Activated CD8-positive, alpha-beta memory T cell treated with anti-CD3 and anti-CD28 coated beads, Interleukin-2, amount 50 U/mL, for 4 hours (primary cell): ENCODE measurements around the gene FTH1.
"Not testable (repeated sequence)": the region's sequence is repeated elsewhere in the genome, so short reads cannot be mapped to it uniquely, and the experiment has no call there.

Source experiments
- DNase-seq: peaks from one replicate; pipeline ENCODE4 v3.0.0-alpha.2; 2020

Gene FTH1

DNA sequence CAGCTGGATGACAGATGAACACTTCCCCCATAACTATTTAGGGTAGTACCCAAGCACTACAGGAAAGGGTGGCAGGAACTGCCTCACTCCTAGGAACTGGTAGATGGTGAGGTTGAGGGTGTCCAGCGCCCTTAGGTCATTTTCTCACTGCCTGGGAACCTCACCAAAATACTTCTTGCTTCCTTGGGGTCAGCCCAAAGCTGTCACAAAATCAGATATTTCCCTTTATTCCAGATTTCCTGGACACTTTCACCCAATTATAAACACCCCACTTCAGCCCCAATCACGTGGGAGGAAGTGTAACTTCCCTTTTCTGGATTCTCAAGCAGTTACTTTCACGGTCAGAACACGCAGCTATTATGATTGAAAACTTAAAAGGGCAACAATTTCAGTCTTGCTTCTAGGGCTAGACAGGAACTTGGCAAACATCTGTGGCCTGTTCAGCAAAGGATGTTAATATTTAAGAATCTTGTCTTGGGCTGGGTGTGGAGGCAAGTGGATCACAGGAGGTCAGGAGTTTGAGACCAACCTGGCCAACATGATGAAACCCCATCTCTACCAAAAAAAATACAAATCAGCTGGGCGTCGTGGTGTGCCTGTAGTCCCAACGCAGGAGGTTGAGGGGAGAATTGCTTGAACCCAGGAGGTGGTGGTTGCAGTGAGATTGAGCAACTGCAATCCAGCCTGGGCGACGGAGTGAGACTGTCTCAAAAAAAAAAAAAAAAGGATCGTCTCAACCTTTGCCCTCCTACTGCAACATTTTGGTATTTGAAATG is 4.0 kb downstream of the FTH1 start:
- DNase-seq: no peak

DNA sequence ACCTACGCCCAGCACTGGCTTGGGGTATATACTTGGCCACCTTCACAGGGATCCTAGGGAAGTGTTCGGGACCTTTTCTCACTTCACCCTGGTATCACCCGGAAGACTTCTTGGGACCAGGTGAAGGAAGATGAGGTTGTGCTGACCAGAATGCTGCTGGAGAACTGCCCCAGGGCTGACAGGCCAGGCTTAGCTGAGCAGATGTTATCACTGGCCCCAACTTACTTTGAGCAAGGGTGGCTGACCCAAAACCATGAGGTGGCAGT is 4.5 kb downstream of the FTH1 start:
- DNase-seq: no peak

DNA sequence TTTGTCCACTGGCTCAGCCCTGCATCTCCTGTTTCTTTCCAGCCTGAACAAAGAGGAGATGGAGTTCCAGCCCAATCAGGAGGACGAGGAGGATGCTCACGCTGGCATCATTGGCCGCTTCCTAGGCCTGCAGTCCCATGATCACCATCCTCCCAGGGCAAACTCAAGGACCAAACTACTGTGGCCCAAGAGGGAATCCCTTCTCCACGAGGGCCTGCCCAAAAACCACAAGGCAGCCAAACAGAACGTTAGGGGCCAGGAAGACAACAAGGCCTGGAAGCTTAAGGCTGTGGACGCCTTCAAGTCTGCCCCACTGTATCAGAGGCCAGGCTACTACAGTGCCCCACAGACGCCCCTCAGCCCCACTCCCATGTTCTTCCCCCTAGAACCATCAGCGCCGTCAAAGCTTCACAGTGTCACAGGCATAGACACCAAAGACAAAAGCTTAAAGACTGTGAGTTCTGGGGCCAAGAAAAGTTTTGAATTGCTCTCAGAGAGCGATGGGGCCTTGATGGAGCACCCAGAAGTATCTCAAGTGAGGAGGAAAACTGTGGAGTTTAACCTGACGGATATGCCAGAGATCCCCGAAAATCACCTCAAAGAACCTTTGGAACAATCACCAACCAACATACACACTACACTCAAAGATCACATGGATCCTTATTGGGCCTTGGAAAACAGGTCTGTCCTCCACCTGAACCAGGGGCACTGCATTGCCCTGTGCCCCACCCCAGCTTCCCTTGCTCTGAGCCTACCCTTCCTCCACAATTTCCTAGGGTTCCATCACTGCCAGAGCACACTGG is 5.0 kb downstream of the FTH1 start:
- no peak for DNase-seq

DNA sequence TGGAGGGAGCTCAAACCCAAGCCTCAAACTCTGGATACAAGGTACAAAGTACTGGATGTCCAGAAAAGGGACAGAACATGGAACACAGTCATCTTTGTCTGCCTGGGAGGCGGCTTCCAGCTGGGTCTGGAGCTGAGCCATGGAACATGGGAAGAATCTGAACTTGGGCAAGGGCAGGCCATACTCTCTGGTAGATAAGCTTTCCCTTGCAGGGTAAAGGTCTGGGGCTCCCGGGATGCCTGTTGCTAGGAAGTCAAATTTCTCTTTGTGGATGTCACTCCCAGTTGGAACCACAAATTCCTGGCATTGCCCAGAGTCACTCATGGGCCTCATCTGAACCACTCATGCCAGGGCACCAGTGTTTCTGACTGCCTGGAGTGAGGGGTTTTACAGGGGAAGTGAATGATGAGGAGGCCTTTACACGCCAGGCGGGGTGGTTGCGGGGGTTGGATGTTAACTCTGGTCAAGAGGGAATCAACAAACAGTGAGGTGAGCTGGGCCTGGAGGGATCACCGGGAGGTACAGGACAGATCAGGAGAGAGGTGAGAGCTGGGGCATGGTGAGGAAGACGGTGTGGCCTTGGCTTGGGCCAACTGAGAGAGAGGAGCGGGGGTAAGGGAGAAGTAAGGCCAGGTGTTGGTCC is 5.7 kb downstream of the FTH1 start:
- DNase-seq: no peak

DNA sequence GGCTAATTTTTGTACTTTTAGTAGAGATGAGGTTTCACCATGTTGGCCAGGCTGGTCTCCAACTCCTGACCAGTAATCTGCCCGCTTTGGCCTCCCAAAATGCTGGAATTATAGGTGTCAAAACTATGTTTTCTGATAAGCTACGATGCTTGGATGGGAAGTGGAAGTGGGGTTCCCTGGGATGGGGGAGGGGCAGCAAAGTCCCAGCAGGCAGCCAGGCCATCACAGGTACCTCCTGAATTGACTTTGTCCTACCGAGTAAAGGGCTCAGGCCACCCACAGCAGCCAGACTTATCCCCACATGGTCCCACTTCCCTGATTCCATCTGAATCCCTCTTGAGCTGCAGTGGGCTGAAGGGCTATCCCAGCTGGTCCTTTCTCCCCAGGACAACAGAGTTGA is 6.9 kb downstream of the FTH1 start:
- no peak for DNase-seq

DNA sequence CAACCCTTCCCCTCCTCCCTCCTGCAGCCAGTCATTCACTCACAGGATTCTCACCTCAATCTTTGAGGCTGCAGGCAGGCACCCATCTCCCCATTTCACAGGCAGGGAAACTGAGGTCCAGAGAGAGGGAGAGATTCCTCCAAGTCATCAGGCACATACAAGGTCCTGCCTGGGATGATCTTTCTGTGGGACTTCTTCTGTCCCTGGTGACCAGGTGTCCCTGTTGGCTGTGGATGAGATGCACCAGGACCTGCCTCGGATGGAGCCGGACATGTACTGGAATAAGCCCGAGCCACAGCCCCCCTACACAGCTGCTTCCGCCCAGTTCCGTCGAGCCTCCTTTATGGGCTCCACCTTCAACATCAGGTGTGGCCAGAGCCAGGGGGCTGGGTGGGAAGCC is 7.8 kb downstream of the FTH1 start:
- DNase-seq: no peak

DNA sequence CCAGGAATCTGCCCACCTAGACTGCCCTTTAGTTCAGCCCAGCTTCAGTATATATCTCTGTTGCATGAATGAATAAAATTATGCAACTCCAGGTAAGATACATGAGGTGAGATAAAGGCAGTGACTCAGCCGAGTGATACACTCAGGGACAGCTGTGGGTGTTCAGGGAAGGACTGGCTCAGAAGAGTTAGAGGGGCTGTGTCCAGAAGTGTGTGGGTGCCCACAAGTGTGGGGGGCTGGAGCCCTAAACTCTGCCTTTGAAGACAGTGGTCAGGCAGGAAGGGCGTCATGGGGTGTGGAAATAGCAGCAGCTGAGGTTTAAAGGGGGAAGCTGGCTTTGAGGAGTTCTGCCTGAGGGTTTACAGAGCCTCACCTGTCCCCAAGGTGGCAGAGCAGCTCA is 8.3 kb downstream of the FTH1 start:
- no peak for DNase-seq

DNA sequence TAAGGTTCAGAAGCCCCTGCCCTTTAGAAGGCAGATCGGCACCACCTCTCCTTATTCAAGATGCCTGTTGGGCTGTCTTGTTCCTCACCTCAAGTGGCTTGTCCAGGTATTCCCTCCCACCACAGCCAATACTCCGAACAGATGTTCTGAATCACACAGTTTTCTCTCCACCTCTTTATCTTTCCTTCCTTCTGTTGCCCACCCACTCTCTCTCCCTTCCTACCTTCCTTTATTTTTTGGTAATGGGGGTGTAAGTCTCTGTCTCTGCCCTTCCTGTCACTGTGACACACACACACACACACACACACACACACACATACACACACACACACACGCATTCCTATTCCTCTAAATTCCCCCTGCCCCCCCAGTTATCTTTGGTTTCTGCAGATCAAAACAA is 8.8 kb downstream of the FTH1 start:
- DNase-seq: no peak

DNA sequence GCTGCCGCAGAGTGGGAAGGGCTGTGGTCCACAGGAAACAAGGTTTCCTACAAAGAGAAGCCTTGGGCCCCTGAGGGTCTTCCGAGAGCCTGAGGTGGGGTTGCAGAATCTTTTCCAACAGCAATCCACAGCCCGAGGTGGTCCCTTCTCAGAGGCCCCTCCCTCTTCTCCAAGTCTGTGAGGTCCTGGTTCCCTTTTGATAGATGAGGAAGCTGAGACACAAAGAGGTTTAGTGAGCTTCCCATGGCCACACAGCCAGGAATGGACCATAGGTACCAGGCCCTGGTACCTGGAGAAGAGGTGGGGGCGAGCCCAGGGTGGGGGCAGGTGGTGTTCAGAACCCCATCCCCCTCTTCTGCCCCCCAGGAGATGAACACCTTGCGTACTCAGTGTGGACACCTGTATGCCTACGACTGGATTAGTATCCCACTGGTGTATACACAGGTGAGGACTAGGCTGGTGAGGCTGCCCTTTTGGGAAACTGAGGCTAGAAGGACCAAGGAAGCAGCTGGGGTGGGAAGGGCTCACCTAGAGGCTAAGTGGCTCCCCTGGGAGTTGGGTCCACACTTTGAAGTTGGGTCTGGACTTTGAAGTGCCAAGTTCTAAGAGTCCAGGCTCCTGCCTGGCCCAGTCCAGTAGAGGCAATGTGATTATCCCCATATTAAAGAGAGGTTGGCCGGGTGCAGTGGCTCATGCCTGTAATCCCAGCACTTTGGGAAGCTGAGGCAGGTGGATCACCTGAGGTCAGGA is 10.2 kb downstream of the FTH1 start:
- no peak for DNase-seq

DNA sequence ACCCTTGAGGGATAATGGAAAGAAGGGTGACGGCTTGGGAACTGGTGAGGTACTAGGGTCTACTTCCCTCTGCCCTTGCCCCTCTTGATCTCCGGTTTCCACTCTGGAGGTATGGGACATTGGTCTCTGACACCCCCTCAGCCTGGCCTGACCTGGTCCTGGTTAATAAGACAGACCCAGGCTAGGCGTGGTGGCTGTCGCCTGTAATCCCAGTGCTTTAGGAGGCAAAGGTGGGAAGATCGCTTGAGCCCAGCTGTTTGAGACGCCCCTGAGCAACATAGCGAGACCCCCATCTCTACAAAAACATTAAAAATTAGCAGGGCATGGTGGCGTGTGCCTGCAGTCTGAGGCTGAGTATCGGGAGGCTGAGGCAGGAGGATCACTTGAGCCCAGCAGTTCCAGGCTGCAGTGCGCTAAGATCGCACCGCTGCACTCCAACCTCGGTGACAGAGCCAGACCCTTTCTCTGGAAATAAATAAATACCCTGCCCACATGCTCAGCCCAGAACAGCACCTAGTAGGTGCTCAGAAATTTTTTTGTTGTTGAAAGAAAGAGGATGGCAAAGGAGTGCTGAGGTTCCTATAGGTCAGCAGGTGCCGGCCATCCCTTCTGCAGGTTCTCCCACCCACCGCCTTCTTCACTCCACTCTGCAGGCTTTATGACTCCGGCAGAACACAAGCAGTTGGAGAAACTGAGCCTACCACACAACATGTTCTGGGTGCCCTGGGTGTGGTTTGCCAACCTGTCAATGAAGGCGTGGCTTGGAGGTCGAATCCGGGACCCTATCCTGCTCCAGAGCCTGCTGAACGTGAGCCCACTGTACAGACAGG is 11.0 kb downstream of the FTH1 start:
- DNase-seq: no peak

DNA sequence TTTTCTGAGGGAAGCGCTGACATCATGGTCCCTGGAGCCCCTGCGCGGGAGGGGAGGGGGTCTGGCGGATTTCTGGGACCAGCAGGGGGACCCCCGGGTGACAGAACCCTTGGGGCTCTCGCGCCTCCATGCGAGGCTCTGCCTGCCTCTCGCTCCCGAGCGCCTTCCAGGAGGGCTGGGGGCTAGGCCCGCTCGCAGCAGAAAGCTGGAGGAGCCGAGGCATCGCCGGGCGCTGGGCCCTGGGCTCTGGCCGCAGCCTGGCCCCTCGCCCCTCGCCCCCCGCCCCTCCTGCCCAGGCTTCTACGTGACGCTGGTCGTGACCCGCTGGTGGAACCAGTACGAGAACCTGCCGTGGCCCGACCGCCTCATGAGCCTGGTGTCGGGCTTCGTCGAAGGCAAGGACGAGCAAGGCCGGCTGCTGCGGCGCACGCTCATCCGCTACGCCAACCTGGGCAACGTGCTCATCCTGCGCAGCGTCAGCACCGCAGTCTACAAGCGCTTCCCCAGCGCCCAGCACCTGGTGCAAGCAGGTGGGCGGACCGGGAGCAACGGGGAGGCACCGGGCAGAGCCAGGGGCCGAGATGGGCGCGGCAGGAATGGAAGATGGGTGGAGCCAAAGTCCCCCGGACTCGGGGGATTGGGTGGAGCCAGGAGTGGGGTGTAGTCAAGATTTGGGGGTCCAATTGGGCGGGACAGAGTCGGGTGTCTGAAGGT is 11.9 kb downstream of the FTH1 start:
- no peak for DNase-seq

DNA sequence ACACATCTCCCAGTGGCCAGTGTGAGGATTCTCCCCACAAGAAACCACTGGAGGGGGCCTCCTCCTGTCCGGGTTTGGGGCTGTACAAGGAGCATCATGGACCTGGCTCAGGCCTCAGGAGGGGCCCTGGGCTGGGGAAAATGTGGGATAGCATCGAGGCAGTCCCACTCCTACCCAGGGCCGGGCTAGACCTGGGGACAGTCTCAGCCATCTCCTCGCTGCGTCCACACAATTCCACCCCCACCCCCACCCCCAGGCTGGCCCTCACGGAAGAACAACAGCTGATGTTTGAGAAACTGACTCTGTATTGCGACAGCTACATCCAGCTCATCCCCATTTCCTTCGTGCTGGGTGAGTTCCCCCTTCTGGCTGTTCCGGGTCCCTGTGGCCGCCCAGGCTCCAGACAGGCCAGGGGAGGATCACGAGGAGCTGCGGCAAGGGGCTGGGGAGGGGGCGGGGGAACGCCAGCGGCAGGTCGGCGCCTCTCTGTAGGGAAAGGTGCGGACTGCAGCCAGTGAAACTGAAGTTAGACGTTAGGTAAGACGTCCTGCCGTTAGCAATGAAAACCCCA is 12.5 kb downstream of the FTH1 start:
- no peak for DNase-seq

DNA sequence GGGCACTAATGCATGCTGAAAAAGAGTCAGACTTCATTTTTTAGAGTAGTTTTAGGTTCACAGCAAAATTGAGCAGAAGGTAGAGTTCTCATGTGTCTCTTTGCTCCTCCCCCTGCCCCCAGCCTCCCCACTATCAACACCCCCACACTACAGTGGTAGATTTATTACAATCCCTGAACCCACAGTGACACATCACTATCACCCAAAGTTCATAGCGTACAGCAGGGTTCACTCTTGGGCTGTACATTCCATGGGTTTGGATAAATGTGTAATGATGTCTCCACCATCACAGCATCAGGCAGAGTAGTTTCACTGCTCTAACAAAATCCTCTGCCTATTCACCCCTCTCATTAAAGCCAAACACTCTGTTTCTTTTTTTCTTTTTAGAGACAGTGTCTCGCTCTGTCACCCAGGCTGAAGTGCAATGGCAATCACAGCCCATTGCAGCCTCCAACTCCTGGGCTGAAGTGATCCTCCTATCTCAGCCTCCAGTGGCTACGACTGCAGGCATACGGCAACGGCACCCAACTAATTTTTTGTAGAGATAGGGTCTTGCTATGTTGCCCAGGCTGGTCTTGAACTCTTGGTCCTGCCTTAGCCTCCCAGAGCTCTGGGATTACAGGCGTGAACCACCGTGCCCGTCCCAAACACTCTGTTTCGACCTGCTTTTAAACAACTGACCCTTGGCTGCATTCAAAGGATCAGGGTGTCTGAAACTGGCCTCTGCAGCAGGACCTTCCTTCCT is 13.2 kb downstream of the FTH1 start:
- DNase-seq: no peak

DNA sequence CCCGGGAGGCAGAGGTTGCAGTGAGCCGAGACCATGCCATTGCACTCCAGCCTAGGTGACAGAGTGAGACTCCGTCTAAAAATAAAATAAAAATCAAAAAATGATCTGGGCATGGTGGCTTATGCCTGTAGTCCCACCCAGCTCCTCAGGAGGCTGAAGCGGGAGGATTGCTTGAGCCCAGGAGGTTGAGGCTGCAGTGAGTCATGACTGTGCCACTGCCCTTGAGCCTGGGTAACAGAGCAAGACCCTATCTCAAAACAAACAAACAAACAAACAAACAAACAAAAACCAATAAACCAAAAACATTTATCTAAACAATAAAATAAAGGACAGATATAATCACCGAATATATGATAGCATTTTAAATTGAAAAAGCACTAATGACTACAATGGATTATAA is 13.8 kb downstream of the FTH1 start:
- not testable (repeated sequence) for DNase-seq

DNA sequence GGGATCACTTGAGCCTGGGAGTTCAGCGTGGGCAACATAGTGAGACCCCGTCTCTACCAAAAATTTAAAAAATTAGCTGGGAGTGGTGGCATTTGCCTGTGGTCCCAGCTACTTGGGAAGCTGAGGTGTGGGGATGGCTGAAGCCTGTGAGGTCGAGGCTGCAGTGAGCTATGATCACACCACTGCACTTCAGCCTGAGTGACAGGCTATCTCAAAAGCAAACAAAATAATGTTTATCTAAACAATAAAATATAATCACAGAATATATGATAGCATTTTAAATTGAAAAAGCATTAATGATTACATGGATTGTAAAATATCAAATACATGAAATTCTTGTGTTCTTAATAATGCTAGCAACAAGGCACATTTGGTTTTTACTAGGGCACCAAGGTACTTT is 14.6 kb downstream of the FTH1 start:
- DNase-seq: no peak

DNA sequence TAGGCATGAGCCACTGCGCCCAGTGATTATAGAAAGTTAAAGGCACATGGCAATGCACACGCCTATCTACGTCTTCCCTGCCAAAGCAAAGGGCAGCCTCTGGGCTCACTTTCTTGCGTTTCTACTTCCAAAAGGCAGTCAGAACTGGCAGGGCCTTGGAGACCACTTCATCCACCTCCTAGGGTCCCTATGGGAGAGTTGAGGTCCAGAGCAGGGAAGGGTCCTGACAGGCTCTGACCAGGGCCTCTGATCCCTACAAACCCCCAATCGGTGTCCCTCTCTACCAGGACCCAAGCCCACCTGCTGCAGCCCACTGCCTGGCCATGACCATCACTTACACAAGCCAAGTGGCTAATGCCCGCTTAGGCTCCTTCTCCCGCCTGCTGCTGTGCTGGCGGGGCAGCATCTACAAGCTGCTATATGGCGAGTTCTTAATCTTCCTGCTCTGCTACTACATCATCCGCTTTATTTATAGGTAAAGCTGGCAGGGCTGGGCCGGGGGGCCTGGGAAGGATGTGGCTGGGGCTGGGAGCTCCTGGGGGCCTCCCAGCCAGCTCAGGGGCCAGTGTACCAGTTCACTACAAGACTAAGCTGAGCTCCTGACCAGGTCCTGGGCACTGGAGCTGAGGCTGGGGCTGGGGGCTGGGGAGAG is 15.8 kb downstream of the FTH1 start:
- no peak for DNase-seq

DNA sequence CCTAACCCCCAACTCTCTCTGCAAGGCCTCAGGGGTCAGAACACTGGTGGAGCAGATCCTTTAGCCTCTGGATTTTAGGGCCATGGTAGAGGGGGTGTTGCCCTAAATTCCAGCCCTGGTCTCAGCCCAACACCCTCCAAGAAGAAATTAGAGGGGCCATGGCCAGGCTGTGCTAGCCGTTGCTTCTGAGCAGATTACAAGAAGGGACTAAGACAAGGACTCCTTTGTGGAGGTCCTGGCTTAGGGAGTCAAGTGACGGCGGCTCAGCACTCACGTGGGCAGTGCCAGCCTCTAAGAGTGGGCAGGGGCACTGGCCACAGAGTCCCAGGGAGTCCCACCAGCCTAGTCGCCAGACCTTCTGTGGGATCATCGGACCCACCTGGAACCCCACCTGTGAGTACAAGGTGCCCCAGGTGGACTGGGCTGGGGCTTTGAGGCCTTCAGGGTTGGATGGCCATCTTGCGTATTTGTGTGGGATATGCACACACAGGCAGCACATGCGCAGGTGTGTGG is 17.3 kb downstream of the FTH1 start, which contains the start of gene BEST1:
TSS of gene BEST1 (plus strand) at position 317 of the 513 bp plus-strand sequence. CDS start 1,456 bp downstream, outside the sequence.
- DNase-seq: no peak

DNA sequence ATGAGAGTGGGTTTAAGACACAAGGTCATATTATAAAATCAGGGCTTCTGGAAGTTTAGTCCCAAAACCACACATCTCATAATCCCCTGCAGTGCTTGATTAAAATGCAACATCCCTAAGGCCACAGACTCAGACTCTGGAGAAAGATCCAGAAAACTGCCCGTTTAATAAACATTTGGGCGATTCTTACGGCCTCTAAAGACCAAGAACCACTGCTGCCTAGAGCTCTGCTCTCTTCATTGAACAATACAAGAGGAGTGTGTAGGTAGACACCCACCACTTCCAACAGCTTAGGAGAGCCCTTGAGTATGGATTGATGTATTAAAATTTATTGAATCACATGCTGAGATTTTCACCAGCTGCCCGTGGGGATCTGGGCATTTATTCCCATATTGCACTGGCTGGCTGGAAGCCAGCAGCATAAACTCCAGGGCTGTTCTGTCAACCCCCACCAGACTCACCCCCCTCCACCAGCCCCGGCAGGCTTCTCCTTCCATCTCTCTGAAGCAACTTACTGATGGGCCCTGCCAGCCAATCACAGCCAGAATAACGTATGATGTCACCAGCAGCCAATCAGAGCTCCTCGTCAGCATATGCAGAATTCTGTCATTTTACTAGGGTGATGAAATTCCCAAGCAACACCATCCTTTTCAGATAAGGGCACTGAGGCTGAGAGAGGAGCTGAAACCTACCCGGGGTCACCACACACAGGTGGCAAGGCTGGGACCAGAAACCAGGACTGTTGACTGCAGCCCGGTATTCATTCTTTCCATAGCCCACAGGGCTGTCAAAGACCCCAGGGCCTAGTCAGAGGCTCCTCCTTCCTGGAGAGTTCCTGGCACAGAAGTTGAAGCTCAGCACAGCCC is 18.0 kb downstream of the FTH1 start:
- no peak for DNase-seq

DNA sequence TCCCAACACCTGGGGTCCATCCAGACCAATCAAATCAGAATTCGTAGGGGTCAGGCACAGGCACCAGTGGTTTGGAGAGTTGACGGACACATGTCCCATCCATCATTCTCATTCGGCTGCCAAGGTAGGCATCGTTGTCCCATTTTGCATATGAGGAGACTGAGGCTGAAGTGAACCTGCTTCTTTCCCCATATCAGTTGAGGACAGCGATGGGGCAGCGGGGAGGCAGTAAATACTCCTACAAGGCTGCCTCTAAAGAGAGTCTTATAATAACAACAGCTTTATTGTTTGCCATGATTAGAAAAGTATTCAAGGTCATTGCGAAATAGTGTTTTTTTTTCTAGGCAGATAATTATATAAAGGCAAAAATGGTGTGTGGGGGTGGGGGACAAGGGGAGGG is 18.9 kb downstream of the FTH1 start:
- DNase-seq: no peak
